K562 (cell line): Measurements from ENCODE around the gene SLC10A1. TPM values are rescaled to one million over a fixed set of nuclear protein-coding genes. Genes with fewer than 3 reads are reported as not detected.

Experiments
- ATAC-seq: fragments of 200-7000 bp; cut with Tn5 transposase; 3 replicates; pipeline ENCODE4 v1.9.1; 2020; ENCODE audit warnings: moderate library complexity
- BruUV-seq: library from RNA; stranded (reverse); fragments of 400-500 nt; replicated peaks from 2 replicates; lab custom pipeline; 2021; lab: Mats Ljungman, UMichigan
- CTCF ChIA-PET: fragments of 300-600 bp; formaldehyde crosslinking; extraction: SDS; loops from one replicate; lab custom pipeline; 2021; ENCODE audit warnings: low intra/inter-chr PET ratio; lab: Yijun Ruan, JAX
- POLR2A ChIA-PET: fragments of 300-600, 350-650 bp; sonication (Branson Sonifier 250); formaldehyde crosslinking; extraction: SDS; loops from one replicate; lab custom pipeline; 2021; ENCODE audit warnings: antibody characterized with exemption, inconsistent platforms; lab: Yijun Ruan, JAX
- DNase-seq, 4 experiments: peaks; one replicate each; pipeline versions ENCODE4 v3.0.0 to v3.0.0-alpha.2; 2011 to 2018; ENCODE audit warnings: low spot score in 3 of 4, mixed read lengths in 3 of 4; ENCODE audit errors: extremely low read depth in 1 of 4
- FAIRE-seq: peaks from 2 replicates; lab custom pipeline; 2011; peaks lifted over from hg19 to GRCh38; lab: Jason Lieb, UNC
- H2AFZ ChIP-seq: 2 replicates; pipeline ENCODE4 v1.6.0; 2011; ENCODE audit warnings: low read depth, low read length, control low read depth, inconsistent platforms
- H3K27ac ChIP-seq: fragments of 200-600 bp; 3 replicates; pipeline ENCODE4 v1.8.0; 2011; ENCODE audit warnings: low read depth, mild to moderate bottlenecking, control low read depth, inconsistent platforms, low read length, moderate library complexity, mixed read lengths; ENCODE audit errors: extremely low read depth
- H3K27me3 ChIP-seq, 2 experiments: fragments of 300-600 bp in 1 of 2; 2 replicates in 1 of 2; 3 replicates in 1 of 2; pipeline versions ENCODE4 v1.6.0 to v1.8.0; 2011; ENCODE audit warnings: inconsistent platforms in 2 of 2, low read length in 2 of 2, mild to moderate bottlenecking in 1 of 2, mixed read lengths in 1 of 2, moderate library complexity in 1 of 2; ENCODE audit not compliant: control insufficient read depth in 2 of 2, insufficient read depth in 2 of 2
- H3K36me3 ChIP-seq: fragments of 300-600 bp; 3 replicates; pipeline ENCODE4 v1.8.0; 2011; ENCODE audit warnings: mild to moderate bottlenecking, low read length, inconsistent platforms; ENCODE audit not compliant: control insufficient read depth, insufficient read depth
- H3K4me1 ChIP-seq, 2 experiments: fragments of 200-600 bp in 1 of 2; replicated peaks in 1 of 2; 2 replicates in 1 of 2; 3 replicates in 1 of 2; pipeline versions ENCODE4 v1.5.1 to v1.8.0; 2011; ENCODE audit warnings: inconsistent platforms in 2 of 2, low read length in 2 of 2, mild to moderate bottlenecking in 1 of 2, mixed read lengths in 1 of 2, moderate library complexity in 1 of 2; ENCODE audit not compliant: control insufficient read depth in 2 of 2, insufficient read depth in 2 of 2
- H3K4me2 ChIP-seq: 2 replicates; pipeline ENCODE4 v1.6.1; 2011; ENCODE audit warnings: low read length, control low read depth, inconsistent platforms, mixed read lengths; ENCODE audit not compliant: insufficient read depth
- H3K4me3 ChIP-seq: fragments of 200-600 bp; sonication (generic), shearing (Covaris generic); 2 replicates; pipeline ENCODE4 v1.5.1; 2016; ENCODE audit warnings: control low read depth, inconsistent platforms
- H3K79me2 ChIP-seq: fragments of 200-600 bp; 3 replicates; pipeline ENCODE4 v1.8.0; 2011; ENCODE audit warnings: low read length, inconsistent platforms; ENCODE audit not compliant: control insufficient read depth, insufficient read depth
- H3K9ac ChIP-seq, 2 experiments: 2 replicates each; pipeline versions ENCODE4 v1.6.0 to v1.6.1; 2011; ENCODE audit warnings: low read depth in 2 of 2, low read length in 2 of 2, control low read depth in 1 of 2, inconsistent platforms in 1 of 2, mild to moderate bottlenecking in 1 of 2, mixed read lengths in 1 of 2; ENCODE audit not compliant: insufficient read depth in 1 of 2
- H3K9me1 ChIP-seq: one replicate; pipeline ENCODE4 v1.6.0; 2011; ENCODE audit warnings: inconsistent platforms, mild to moderate bottlenecking, low read length, moderate library complexity; ENCODE audit not compliant: control insufficient read depth, insufficient read depth
- H3K9me3 ChIP-seq: replicated peaks from 2 replicates; pipeline ENCODE4 v1.5.1; 2011; ENCODE audit warnings: low read depth, low read length, inconsistent platforms; ENCODE audit not compliant: control insufficient read depth, insufficient read depth
- H4K20me1 ChIP-seq: replicated peaks from 2 replicates; pipeline ENCODE4 v1.6.1; 2011; ENCODE audit warnings: low read length, inconsistent platforms, mixed read lengths; ENCODE audit not compliant: control insufficient read depth, insufficient read depth
- ADNP ChIP-seq: fragments of 200-800 bp; sonication (Bioruptor generic); IDR thresholded peaks from 2 replicates; pipeline ENCODE4 v1.6.1; 2016; ENCODE audit warnings: missing genetic modification characterization, missing compliant biosample characterization
- ARID2 ChIP-seq: fragments of 450-650 bp; IDR thresholded peaks from 2 replicates; pipeline ENCODE4 v1.6.1; 2017; ENCODE audit warnings: antibody characterized with exemption, mild to moderate bottlenecking
- ASH1L ChIP-seq: fragments of 450-650 bp; IDR thresholded peaks from 2 replicates; pipeline ENCODE4 v1.6.1; 2018; ENCODE audit warnings: borderline replicate concordance, mild to moderate bottlenecking, low read depth; ENCODE audit not compliant: partially characterized antibody
- C11orf30 ChIP-seq: fragments of 450-650 bp; IDR thresholded peaks from 2 replicates; pipeline ENCODE4 v1.6.1; 2016; ENCODE audit warnings: low read depth, mild to moderate bottlenecking
- GATAD2A ChIP-seq: fragments of 450-650 bp; IDR thresholded peaks from 2 replicates; pipeline ENCODE4 v1.6.1; 2017
- MAFF ChIP-seq: IDR thresholded peaks from 2 replicates; pipeline ENCODE4 v1.6.1; 2012; ENCODE audit warnings: low read length, improper control_type of control experiment
- MCM3 ChIP-seq: fragments of 450-650 bp; IDR thresholded peaks from 2 replicates; pipeline ENCODE4 v1.6.1; 2016
- POLR2A ChIP-seq: fragments of 450-650 bp; conservative IDR thresholded peaks from 2 replicates; pipeline ENCODE4 v1.6.1; 2016
- RBFOX2 ChIP-seq: fragments of 200-400 bp; formaldehyde crosslinking; IDR thresholded peaks from 2 replicates; pipeline ENCODE4 v1.6.1; 2017; ENCODE audit warnings: low read depth, mild to moderate bottlenecking, low read length, moderate library complexity
- RNF2 ChIP-seq: sonication (generic); IDR thresholded peaks from 2 replicates; pipeline ENCODE4 v1.6.1; 2016
- SRSF9 ChIP-seq: fragments of 200-400 bp; formaldehyde crosslinking; IDR thresholded peaks from 2 replicates; pipeline ENCODE4 v1.6.1; 2017; ENCODE audit warnings: low read depth, low read length, borderline replicate concordance
- ZBTB17 ChIP-seq: fragments of 450-650 bp; formaldehyde crosslinking; IDR thresholded peaks from 2 replicates; pipeline ENCODE4 v1.4.0; 2020; ENCODE audit warnings: mild to moderate bottlenecking
- ZNF184 ChIP-seq: sonication (generic); formaldehyde crosslinking; IDR thresholded peaks from 2 replicates; pipeline ENCODE4 v1.5.0; 2020; ENCODE audit warnings: missing genetic modification reagents
- ZNF316 ChIP-seq: fragments of 450-650 bp; IDR thresholded peaks from 2 replicates; pipeline ENCODE4 v1.6.1; 2016
- ZNF507 ChIP-seq: conservative IDR thresholded peaks from 2 replicates; pipeline ENCODE4 v1.6.1; 2017; ENCODE audit warnings: missing genetic modification characterization, missing compliant biosample characterization
- ZNF695 ChIP-seq: fragments of 450-650 bp; formaldehyde crosslinking; IDR thresholded peaks from 2 replicates; pipeline ENCODE4 v1.4.0; 2020; ENCODE audit warnings: mild to moderate bottlenecking, moderate library complexity
- WGBS: fragments of 100-300 bp; shearing (Covaris generic); methylation state at CpG from one replicate; pipeline ENCODE4 v1.1.6; 2016; ENCODE audit warnings: low coverage, mixed read lengths; ENCODE audit not compliant: insufficient coverage; ENCODE audit errors: missing lambda C conversion rate; 5-methylcytosine and 5-hydroxymethylcytosine counted together
- in situ Hi-C: fragments of 300-500 bp; cut with MboI; formaldehyde crosslinking; loops from 4 replicates; pipeline ENCODE4 v1.15.0; 2018; ENCODE audit warnings: inconsistent platforms, mixed read lengths
- intact Hi-C: fragments of 100-400 bp; cut with micrococcal nuclease; formaldehyde crosslinking; loops from 2 replicates; pipeline ENCODE4 v1.14.2; 2022
- polyA plus RNA-seq, 8 experiments: library from polyadenylated mRNA; depleted of rRNA in 4 of 8; stranded (reverse) in 5 of 8; unstranded in 3 of 8; fragments of >200 nt; fragmentation: Nextera tagmentation in 2 of 8; fragmentation: Illumina TruSeq in 1 of 8; extraction: Ambion mirVana in 2 of 8; extraction: Trizol in 1 of 8; gene quantifications; 2 replicates each; pipeline versions ENCODE4 v1.2.1 to v1.2.3, GENCODE V29; 2011 to 2014; ENCODE audit warnings: inconsistent platforms in 1 of 8, missing spikeins in 1 of 8
- total RNA-seq, 7 experiments: library from RNA; depleted of rRNA in 6 of 7; stranded (reverse); fragments of >200 nt in 6 of 7; fragmentation: Illumina TruSeq in 2 of 7; extraction: Trizol in 2 of 7; gene quantifications; 2 replicates each; pipeline versions ENCODE4 v1.2.1 to v1.2.3, GENCODE V29; 2011 to 2021; ENCODE audit warnings: low replicate concordance in 1 of 7
- TF ChIP-seq, protein P1 (sequence below): sonication (generic); formaldehyde crosslinking; IDR thresholded peaks from 2 replicates; pipeline ENCODE4 v1.8.1; 2023; ENCODE audit warnings: missing genetic modification reagents, mild to moderate bottlenecking, borderline replicate concordance
- TF ChIP-seq, protein P2 (sequence below): fragments of 450-650 bp; IDR thresholded peaks from 2 replicates; pipeline ENCODE4 v1.6.1; 2016; ENCODE audit warnings: low read depth, mild to moderate bottlenecking, moderate library complexity
- TF ChIP-seq, protein P3 (sequence below): sonication (generic); formaldehyde crosslinking; IDR thresholded peaks from 2 replicates; pipeline ENCODE4 v1.8.0; 2022; ENCODE audit warnings: mild to moderate bottlenecking, missing genetic modification reagents

Gene SLC10A1
- total and polyA plus RNA-seq, 9 of the 15 experiments (the other 6 are each of a cell fraction or from before 2014, with no cell fraction given), result not detected

DNA sequence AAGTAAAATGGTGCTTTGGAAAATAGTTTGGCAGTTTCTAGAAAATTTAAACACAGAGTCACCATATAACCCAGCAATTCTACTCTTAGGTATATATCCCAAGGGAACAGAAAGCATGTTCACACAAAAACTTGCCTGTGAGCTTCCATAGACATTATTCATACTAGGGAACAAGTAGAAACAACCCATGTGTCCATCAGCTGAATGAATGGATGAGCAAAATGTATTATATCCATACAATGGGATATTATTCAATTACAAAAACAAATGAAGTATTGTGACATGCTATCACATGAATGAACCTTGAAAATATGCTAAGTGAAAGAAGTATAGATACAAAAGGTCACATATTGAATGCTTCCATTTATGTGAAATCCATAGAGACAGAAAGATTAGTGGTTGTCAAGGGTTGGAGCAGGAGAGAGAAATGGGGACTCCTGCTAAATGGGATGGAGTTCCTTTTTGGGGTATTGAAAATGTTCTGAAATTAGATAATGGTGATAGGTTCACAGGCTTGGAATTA lies 7.9 kb downstream of the SLC10A1 start (continued):
- TF ChIP-seq, protein P1, sequence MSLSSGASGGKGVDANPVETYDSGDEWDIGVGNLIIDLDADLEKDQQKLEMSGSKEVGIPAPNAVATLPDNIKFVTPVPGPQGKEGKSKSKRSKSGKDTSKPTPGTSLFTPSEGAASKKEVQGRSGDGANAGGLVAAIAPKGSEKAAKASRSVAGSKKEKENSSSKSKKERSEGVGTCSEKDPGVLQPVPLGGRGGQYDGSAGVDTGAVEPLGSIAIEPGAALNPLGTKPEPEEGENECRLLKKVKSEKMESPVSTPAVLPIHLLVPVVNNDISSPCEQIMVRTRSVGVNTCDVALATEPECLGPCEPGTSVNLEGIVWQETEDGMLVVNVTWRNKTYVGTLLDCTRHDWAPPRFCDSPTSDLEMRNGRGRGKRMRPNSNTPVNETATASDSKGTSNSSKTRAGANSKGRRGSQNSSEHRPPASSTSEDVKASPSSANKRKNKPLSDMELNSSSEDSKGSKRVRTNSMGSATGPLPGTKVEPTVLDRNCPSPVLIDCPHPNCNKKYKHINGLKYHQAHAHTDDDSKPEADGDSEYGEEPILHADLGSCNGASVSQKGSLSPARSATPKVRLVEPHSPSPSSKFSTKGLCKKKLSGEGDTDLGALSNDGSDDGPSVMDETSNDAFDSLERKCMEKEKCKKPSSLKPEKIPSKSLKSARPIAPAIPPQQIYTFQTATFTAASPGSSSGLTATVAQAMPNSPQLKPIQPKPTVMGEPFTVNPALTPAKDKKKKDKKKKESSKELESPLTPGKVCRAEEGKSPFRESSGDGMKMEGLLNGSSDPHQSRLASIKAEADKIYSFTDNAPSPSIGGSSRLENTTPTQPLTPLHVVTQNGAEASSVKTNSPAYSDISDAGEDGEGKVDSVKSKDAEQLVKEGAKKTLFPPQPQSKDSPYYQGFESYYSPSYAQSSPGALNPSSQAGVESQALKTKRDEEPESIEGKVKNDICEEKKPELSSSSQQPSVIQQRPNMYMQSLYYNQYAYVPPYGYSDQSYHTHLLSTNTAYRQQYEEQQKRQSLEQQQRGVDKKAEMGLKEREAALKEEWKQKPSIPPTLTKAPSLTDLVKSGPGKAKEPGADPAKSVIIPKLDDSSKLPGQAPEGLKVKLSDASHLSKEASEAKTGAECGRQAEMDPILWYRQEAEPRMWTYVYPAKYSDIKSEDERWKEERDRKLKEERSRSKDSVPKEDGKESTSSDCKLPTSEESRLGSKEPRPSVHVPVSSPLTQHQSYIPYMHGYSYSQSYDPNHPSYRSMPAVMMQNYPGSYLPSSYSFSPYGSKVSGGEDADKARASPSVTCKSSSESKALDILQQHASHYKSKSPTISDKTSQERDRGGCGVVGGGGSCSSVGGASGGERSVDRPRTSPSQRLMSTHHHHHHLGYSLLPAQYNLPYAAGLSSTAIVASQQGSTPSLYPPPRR (CRISPR knock-in tag), result no peak

DNA sequence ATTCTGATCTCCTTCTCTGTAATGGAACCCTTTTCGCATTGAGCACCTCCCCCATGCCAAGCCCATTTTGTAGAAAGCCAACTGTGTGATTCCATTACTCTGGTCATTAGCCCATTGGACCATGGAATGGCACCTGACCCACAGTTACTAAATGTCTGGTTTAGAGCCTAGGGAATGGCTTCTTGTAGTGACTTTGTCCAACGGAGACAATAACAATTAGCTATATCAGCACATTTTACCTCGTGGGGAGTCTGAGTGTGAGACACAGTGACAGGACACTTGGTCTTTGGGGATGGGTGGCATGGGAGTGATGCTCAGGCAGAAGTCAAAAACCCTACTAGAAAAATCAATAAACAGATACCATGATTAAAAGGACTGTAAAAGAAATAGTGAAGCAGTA lies 10.4 kb downstream of the SLC10A1 start:
- no peaks in the 10 kb centered on the region for H3K79me2 ChIP-seq
- ChIA-PET CTCF (no interaction called here), POLR2A (interaction anchor here (0.6 to 1.1 kb wide), 2 partner anchors 20 to 305 kb away, joined by 3 to 5 read pairs; partner anchors contain the start of gene SRSF5)
- BruUV-seq, result no TSS peak
- H3K9ac ChIP-seq, result no peak overlapping the region
- H2AFZ ChIP-seq, result no peak overlapping the region
- in situ Hi-C loops (no loop called here), intact Hi-C loops (no loop called here)
- H4K20me1 ChIP-seq, result no peaks in the 10 kb centered on the region
- H3K27ac ChIP-seq, result no peak overlapping the region
- no peaks in the 10 kb centered on the region for H3K36me3 ChIP-seq
- WGBS, result 35% methylated on average over 3 of the region's 3 CpGs
- no peaks in the 10 kb centered on the region for H3K9me1 ChIP-seq
- H3K9me3 ChIP-seq, result no peaks in the 10 kb centered on the region
- FAIRE-seq (no peak), ATAC-seq (no peak), DNase-seq (no peak)
- no peaks in the 10 kb centered on the region for H3K27me3 ChIP-seq
- no peak overlapping the region for H3K4me2 ChIP-seq
- H3K4me3 ChIP-seq, result no peak overlapping the region
- no peaks in the 10 kb centered on the region for H3K4me1 ChIP-seq
- TF ChIP-seq POLR2A (no peak), ADNP (tag) (no peak), ASH1L (no peak), MAFF (peak; percentile 48; the same call in 1 of the 2 replicates), C11orf30 (0 out of 2 replicates have a peak, but pooled peaks have one; percentile 50), ZNF184 (CRISPR knock-in tag) (no peak), RNF2 (no peak), MCM3 (no peak), SRSF9 (no peak), GATAD2A (no peak), ZNF695 (CRISPR knock-in tag) (no peak), ZNF316 (peak; percentile 75), ZBTB17 (CRISPR knock-in tag) (no peak), ARID2 (no peak), RBFOX2 (no peak), ZNF507 (tag) (no peak)
- TF ChIP-seq, protein P2, sequence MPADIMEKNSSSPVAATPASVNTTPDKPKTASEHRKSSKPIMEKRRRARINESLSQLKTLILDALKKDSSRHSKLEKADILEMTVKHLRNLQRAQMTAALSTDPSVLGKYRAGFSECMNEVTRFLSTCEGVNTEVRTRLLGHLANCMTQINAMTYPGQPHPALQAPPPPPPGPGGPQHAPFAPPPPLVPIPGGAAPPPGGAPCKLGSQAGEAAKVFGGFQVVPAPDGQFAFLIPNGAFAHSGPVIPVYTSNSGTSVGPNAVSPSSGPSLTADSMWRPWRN, result no peak
- TF ChIP-seq, protein P3, sequence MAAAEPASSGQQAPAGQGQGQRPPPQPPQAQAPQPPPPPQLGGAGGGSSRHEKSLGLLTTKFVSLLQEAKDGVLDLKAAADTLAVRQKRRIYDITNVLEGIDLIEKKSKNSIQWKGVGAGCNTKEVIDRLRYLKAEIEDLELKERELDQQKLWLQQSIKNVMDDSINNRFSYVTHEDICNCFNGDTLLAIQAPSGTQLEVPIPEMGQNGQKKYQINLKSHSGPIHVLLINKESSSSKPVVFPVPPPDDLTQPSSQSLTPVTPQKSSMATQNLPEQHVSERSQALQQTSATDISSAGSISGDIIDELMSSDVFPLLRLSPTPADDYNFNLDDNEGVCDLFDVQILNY (CRISPR knock-in tag), result no peak
